Measurements from ENCODE around the gene RAMP1.
"Not testable (repeated sequence)": the region's sequence is repeated elsewhere in the genome, so short reads cannot be mapped to it uniquely, and the experiment has no call there.

Gene RAMP1

DNA sequence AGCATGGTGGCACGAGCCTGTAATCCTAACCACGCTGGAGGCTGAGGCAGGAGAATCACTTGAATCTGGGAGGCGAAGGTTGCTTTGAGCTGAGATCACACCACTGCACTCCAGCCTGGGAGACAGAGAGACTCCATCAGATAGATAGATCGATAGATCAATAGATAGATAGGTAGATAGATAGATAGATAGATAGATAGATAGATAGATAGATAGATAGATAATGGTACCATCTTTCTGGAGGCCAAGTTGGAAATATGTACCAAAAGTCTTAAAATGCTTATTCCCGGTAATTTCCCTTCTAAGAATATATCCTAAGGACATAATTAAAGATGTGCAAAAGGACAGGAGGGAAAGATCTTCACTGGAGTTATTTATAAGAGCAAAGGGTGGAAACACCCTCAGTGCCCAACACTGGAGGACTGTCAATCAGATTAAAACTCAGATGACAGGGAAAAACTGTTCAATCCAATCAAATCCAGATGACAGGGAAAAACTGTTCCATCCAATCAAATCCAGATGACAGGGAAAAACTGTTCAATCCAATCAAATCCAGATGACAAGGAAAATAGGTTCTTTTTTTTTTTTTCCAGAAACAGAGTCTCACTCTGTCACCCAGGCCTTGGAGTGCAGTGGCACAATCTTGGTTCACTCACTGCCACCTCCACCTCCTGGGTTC is 58.4 kb downstream of the RAMP1 start:
- DNase-seq (ENCODE audit: low read depth) = no peak

GRCh38 chr2:237919593-237919992 is 60.2 kb downstream of the RAMP1 start:
- no peak for DNase-seq (ENCODE audit: low read depth)

DNA sequence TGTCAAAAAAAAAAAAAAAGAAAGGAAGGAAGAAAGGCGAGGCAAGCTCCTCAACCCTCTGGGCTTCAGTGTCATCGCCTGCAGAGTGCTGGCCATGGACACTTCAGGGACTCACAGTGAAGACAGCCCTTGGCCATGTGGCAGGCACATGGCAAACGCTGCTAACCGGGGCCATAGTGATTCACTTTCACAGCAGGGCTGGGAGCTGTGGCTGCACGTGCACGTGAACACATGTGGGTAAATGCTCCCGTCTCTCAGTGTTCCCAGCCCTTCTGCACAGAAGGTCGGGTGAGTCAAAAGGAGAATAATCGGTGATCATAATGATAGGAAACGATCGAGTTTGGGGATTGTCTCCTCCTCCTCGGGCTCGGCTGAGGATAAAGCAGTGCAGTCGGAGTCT is 61.2 kb downstream of the RAMP1 start:
- no peak for DNase-seq (ENCODE audit: low read depth)

DNA sequence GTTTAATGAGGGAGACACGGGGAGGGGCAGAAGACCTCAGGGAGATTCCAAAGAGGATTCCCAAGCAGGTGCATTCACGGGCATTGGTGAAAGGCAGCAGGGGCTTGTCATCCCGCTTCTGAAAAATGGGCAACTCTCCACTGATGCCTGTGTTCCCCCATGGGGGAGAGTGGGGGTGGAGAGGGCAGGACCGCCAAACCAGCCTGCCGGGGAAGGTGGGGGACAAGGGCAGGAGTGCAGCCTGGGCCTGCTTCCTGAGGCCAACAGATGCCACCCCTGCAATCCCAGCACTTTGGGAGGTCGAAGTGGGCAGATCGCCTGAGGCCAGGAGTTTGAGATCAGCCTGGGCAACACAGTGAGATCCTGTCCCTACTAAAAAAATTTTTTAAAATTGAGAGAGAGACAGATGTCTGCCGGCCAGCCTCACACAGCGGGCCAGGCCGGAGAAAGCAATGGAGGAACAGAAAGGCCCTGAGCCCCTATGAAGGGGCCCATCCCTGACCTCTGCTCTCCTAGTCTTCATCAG is 62.6 kb downstream of the RAMP1 start:
- DNase-seq (ENCODE audit: low read depth) = no peak

DNA sequence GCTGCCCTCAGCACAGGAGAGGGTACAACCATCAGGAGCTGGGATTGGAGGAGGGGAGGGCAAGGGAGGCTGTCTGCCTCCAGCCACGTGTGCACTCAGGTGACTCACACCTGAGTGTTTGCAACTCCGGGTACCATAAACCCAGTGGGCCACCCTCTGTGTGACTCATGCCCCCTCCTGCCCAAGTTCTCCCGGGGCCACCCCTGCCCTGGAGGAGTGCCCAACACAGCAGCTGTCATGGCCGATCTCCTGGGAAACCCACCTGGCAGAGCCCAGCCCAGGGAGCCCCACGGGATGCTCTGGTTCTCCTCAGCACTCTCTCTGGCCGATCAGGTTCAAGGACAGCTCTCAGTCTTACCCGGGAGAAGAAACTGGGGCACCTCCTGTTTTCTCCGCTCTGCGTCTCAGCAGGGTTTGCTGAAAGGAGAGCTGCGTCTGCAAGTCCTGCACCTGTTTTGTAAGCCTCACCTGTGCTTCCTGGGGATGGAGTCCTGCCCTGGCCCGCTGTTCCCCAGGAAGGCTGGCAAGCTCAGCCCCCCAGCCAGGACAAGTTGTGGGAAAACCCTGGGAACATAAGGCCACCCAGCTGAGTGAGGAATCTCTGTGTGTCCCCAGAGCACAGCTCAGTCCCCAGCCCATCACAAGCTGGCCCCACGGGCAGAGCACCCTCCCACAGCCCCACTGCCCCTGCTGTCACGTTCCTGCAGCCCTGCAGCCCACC is 63.4 kb downstream of the RAMP1 start:
- DNase-seq (ENCODE audit: low read depth) = no peak

DNA sequence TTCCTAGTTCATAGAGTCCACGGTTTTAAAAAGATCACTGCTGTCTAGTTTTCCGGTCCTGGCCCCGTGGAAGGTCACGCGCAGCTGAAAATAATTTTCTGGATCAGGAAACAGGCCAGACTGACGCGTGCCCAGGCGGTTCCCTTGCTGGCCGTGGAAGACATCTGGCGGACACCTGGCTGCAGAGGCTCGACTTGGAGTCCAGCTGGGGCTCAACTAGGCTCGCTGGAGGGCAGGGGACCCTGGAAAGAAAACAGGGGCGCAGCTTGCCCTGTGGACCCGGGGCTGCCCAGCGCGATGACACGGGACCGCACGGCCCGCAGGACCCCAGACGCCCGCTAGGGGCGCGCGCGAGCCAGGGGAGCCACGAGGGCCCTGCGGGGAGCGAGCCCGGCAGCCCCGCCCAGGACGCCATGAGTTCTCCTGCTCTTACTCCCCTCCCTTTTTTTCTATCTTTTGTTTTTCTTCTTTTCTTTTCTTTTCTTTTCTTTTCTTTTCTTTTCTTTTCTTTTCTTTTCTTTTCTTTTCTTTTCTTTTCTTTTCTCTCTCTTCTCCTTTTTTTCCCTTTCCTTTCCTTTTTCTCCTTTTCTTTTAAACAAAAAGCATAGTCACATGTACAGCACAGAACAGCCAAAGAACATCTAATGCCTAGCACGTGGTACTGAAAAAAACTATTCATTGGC is 64.2 kb downstream of the RAMP1 start:
- no peak for DNase-seq (ENCODE audit: low read depth)

GRCh38 chr2:237924164-237924534 is 64.7 kb downstream of the RAMP1 start:
- DNase-seq (ENCODE audit: low read depth) = no peak

DNA sequence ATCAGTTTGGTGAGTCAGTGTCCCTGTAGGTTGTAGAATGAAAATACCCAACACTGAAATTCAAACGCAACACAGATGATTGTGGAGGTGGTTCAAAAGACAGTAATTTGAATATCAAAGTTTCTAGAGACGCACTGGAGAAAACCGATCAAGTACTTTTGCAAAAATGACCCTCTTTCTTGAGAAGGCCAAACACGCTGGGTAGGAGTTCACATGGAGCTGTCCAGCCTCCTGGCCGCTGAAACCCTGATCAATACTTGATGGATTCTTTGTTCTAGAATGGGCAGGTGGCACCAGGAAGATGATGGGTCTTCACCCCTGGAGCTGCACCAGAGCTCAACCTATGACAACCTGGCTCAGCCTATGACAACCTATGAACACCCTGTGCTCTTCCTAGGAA is 67.7 kb downstream of the RAMP1 start:
- DNase-seq (ENCODE audit: low read depth) = no peak

DNA sequence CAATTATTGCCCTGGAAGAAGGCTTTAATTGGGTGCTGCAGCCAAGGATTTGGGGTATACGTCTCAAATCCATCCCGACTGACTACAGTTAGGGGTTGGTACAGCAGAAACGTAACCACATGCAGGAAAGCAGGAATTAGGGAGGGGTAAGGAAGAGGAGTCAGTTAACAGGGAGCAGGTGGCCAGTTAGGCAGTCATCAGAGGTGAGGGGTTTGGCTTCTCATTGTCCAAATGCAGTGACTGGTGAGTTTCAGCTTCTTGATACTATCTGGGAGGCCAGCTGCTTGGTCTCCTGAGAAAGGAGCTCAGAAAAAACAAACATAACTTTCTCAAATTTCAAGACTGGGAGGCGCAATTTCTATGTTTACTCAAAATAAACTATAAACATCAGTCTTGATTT is 68.6 kb downstream of the RAMP1 start:
- no peak for DNase-seq (ENCODE audit: low read depth)

DNA sequence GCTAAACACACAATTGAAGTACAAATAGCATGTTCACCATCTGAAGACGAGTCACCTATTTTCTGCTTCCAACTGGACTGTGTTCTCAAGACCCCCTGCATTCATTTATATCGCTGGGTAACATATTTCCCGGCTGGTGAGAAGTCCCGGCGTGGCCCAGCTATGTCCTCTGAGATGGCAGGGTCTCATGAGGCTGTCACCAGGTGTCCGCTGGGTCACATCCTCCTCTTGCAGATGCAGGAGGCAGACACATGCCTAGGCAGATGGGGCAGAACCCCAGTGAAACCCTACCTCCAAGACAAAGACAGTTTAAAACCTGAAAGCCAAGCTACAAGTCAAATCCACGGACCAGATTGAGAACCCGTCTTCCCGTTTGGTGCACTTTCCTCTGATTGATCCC is 70.6 kb downstream of the RAMP1 start:
- no peak for DNase-seq (ENCODE audit: low read depth)

- no peak for DNase-seq (ENCODE audit: low read depth)
Observed at GRCh38 chr2:237931205-237931721, 71.8 kb downstream of the RAMP1 start.

DNA sequence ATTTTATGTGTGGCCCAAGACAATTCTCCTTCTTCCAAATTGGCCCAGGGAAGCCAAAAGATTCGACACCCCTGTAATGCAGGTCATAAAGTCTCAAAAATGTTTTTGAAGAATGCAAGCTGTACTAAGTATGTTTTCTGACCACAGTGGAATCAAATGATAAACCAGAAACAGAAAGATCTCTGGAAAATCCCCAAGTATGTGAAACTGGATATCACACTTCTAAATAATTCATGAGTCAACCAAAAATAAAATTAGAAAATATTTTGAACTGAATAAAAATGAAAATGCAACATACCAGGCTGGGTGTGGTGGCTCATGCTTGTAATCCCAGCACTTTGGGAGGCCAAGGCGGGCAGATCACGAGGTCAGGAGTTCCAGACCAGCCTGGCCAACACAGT is 73.3 kb downstream of the RAMP1 start:
- peak; percentile 19 for DNase-seq (ENCODE audit: low read depth)

GRCh38 chr2:237934186-237934585 is 74.8 kb downstream of the RAMP1 start:
- no peak for DNase-seq (ENCODE audit: low read depth)

- DNase-seq (ENCODE audit: low read depth) = no peak
Observed at GRCh38 chr2:237935740-237936452, 76.5 kb downstream of the RAMP1 start.

DNA sequence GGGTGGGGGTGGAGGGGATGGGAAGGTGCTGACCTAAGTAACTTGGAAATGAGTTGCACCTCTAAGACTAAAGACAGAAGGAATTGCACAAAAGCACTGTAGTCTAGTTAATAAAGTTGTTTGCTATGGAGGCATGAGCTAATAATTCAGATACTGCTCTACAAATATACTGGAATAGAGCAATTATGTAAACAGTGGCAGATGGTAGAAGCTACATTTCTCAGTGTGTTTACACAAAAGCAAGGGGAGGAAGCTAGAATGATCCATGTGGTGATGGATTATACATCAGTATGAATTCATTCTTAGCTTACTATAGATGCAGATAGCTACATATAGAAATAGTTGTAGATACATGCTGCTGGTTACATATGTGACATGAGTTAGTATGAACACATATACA is 79.8 kb downstream of the RAMP1 start:
- no peak for DNase-seq (ENCODE audit: low read depth)

DNA sequence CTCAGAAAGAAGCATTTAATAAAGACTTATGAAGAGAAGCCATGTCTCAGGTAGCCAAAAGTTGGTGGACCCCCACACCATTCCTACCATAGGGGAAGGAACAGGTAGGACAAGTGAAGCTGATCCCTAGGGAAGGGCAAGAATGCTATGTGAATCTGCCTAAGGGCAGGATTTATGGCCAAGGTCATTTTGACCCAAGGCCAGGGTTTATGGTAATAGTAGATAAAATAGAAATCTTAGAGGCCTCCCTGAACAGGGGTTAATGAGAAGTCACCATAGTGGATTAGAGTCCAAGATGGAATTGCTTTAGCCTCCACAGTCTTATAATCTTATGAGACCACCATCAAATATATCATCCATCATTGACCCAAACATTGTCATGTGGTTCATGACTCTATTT is 81.4 kb downstream of the RAMP1 start:
- no peak for DNase-seq (ENCODE audit: low read depth)

- no peak for DNase-seq (ENCODE audit: low read depth)
Observed at GRCh38 chr2:237941239-237941638, 81.8 kb downstream of the RAMP1 start.

DNA sequence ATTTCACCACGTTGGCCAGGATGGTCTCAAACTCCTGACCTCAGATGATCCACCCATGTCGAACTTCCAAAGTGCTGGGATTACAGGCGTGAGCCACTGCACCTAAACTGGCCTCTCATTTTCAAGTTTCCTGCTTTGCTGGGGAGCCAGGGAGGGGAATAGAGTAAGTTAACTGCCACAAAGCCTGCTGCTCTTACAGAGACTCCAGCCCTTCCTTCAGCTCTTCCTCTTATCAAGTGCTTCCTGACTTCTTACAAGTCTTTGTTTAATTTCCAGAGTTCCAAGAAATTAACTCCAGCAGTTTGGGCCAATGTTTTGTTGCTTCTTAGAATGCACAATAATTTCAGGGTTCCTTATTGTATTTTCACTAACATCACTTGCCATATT is 83.1 kb downstream of the RAMP1 start:
- no peak for DNase-seq (ENCODE audit: low read depth)

DNA sequence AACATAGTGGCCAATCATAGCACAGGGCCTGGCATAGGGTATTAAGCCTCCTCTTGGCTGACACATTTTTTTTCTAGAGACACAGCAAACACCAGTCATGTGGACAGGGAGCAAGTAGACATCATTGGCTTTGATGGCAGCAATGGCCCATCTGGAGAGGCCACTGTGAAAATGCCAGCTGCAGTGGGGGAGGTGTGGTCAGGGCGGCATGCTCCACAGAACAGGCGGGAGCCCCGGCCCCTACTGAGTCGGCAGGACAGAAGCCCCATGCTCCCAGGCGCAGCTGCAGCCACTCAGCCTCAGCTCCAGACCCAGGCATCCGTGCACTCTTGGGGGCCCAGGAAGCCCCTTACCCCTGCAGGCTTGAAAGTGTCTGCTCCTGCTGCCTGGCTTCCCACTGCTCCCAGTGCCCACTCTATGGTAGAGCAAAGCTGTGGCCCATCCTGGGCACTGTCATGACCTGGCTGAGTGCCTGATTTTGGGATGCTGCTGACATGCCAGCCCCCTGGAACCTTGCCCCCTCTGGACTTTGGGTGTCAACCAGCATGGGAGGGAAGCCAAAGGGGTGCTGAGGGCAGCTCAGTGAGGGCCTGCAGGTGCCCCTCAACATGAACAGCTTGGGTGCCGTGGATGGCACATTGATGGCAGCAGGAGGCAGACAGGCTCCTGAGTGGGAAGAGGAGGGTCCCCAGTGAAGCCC is 84.1 kb downstream of the RAMP1 start:
- no peak for DNase-seq (ENCODE audit: low read depth)

DNA sequence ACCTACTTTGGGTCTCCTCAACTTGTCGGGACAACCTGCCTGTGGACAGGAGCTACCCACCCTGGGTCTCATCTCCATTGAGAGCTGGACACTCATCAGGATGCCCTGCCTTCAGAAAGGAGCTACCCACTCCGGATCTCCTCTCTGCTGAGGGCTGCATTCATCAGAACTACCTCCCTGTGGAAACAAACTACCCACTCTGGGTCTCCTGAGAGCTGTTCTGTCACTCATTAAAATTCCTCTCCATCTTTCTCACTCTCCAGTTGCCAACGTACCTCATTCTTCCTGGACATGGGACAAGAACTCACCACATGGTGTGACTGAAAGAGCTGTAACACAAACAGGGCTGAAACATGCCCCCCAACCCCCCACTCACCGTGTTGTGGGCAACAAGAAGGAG is 84.9 kb downstream of the RAMP1 start:
- DNase-seq (ENCODE audit: low read depth) = no peak

GRCh38 chr2:237946423-237946822 is 87.0 kb downstream of the RAMP1 start:
- no peak for DNase-seq (ENCODE audit: low read depth)

DNA sequence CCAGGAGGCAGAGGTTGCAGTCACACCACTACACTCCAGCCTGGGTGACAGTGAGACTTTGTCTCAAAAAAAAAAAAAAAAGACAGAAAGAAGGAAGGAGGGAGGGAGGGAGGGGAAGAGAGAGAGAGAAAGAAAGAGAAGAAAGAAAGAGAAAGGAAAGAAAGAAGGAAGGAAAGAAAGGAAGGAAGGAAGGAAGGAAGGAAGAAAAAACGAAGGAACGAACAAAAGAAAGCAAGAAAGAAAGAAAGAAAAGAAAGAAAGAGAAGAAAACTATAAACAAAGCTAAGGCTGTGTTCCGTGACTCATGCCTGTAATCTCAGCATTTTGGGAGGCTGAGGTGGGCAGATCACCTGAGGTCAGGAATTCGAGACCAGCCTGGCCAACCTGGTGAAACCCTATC is 91.9 kb downstream of the RAMP1 start:
- DNase-seq (ENCODE audit: low read depth) = not testable (repeated sequence)
